GM12801 (cell line): ENCODE measurements around the gene MED12.

Experiments
- TF ChIP-seq, protein P1 (sequence below): IDR thresholded peaks from one replicate; pipeline ENCODE4 v1.5.1; 2011; ENCODE audit warnings: control low read depth; ENCODE audit not compliant: insufficient read length; ENCODE audit errors: extremely low read depth

Gene MED12

DNA sequence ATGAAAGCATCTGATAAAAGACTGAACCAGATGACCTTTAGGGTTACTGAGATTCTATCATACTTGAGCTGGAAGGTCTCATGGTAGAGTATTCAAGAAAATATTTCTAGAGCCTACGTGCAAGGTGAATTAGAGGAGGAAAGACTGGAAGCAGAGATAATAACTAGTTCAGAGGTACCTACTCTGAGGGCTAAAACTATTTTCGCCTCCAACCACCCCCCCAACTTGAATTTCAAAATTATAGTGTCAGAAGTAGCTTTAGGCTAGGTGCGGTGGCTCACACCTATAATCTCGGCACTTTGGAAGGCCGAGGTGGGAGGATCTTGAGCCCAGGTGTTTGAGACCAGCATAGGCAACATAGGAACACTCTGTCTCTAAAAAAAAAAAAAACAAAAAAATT is 57.1 kb downstream of the MED12 start:
- TF ChIP-seq, protein P1, sequence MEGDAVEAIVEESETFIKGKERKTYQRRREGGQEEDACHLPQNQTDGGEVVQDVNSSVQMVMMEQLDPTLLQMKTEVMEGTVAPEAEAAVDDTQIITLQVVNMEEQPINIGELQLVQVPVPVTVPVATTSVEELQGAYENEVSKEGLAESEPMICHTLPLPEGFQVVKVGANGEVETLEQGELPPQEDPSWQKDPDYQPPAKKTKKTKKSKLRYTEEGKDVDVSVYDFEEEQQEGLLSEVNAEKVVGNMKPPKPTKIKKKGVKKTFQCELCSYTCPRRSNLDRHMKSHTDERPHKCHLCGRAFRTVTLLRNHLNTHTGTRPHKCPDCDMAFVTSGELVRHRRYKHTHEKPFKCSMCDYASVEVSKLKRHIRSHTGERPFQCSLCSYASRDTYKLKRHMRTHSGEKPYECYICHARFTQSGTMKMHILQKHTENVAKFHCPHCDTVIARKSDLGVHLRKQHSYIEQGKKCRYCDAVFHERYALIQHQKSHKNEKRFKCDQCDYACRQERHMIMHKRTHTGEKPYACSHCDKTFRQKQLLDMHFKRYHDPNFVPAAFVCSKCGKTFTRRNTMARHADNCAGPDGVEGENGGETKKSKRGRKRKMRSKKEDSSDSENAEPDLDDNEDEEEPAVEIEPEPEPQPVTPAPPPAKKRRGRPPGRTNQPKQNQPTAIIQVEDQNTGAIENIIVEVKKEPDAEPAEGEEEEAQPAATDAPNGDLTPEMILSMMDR, result no peak

DNA sequence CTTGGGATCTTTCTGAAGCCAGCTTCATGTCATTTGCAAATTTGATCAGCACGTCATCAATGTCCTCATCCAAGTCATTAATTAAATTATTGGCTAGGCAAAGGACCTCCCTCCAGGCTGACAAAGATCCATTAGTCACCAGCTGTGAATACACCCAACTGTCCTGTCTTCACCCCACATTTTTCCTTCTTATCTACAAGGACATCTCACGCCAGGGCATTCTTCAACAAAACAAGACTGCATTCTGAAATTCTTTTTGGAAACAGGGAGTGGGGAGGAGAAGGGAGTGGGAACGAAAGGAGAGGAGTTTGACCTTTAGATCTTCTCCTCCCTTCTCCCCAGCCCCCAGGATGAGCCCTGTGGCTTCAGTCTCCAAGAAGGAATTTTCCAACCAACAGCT is 58.9 kb downstream of the MED12 start:
- TF ChIP-seq, protein P1, result no peak

DNA sequence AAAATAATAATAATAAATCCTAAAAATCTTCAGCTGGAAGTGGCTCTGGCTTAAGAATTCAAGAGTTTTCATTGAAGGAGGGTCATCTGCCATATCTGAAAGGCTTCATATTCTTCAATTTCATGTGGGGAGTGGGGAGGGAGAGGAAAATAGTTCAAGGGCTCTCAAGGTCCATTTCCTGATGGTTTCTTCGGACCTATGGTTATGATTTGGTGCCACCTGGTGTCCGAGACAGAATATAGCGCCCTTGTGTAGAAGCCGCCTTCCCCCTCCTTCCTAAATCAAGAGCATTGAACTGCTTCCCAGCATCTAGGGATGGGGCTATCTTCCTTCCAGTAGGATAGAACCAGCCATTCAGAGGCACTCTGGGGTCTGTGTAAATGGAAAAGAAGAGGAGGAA is 60.5 kb downstream of the MED12 start:
- TF ChIP-seq, protein P1, result no peak

DNA sequence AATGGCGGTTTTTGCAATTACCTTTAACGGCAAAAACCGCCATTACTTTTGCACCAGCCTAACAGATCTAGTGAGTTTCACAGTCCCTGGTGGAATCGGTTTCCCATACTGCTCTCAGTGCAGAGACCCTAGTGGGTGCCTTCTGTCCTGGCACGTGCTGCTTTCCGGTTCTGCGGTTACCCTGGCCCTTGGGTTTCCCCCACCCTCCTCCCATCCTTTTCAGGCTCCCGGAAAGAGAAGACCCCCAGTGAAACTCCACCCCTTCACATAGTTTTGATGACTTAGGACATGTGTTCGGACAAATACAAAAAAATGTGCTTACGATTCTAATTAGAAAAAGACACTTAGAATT is 63.1 kb downstream of the MED12 start:
- TF ChIP-seq, protein P1, result no peak

DNA sequence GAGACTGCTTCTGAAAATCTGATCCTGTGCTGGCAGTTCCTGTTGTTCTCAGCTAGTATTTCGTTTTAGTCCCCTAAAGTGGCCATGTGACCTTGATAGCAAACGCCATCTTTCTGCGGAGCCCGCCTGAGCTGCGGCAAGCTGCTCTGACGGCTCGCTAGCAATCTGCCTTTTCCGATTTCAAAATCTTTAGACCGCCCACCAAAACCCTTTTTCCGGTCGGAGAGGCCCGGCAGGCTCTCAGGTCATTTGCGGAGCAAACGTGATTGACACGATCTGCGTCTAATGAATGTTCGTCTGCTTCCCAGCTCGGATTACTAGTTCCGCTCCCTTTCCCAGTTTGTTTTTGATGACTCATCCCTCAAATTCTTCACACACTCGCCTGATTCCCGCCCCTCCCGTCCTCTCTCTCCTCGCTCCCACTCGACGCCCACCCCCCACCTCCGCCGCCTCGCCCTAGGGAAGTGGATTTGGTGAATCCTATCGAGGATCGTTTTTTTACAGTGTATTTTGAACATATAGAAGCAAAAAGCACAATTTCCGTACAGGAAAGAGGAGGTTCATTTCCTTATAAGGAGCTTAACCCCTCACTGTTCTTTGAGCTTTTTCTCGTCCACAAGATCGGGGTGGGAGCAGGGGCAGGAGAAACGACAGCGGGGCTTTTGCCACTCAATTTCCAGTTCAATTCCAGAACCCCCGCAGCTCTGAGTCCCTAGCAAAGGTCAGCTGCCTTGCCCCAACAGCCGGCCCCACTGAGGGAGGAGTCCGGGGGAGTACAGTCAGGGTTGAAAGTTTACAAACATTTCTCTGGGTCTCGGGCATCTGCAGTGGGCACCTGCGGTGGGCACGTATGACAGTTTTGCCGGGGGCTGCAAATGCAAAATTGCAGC is 63.8 kb downstream of the MED12 start:
- TF ChIP-seq, protein P1, result no peak

DNA sequence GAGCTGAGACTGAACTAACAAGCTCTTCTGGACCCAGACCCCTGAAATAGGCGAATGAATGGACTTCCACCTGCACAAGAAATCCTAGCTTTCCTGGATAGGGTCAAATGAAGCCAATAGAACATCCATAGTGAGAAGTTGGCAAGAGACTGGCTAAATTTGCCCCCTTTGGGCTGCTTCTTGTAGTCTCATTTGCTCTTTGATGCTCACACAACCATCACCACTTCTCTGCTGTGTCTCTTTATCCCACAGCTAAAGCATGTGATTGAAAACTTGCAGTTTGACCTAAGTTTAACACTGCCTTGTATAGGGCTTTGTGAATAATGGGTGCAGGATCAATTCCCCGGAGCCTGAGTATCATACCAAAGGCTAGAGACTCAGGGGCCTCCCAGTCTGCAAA is 64.5 kb downstream of the MED12 start:
- TF ChIP-seq, protein P1, result no peak

DNA sequence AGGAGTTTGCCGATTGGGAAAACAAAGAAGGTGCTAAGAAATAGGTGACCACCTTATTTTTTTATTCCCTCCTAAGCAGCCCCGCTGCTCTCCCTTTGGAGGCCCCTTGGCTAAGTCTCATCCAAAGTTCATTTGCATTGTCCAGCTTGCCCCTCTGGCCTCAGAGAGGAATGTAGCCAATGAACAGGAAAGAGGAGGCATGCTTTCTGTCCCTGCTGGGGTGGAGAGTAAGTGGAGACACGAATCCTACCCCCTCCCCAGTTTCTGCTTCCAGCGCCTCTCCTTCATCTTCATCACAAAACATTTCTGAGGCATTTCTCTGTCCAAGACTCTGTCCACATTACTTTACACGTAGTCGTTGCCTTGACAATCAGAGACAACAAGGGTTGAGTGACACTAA is 64.9 kb downstream of the MED12 start:
- TF ChIP-seq, protein P1, result no peak
